CD8-positive, alpha-beta memory T cell (primary cell): ENCODE data around the gene SPPL2C. TPM values are rescaled to one million over a fixed set of nuclear protein-coding genes. Genes with fewer than 3 reads are reported as not detected.

ENCODE experiments used
- CTCF ChIA-PET: fragments of 350-600 bp; sonication (Branson Sonifier 250); formaldehyde crosslinking; loops from one replicate; lab custom pipeline; 2021; ENCODE audit warnings: antibody characterized with exemption; lab: Charles Lee
- POLR2A ChIA-PET: fragments of 350-600 bp; sonication (Branson Sonifier 250); formaldehyde crosslinking; loops from one replicate; lab custom pipeline; 2021; ENCODE audit warnings: antibody characterized with exemption; lab: Charles Lee
- DNase-seq, 5 donors: peaks; one replicate each; pipeline versions ENCODE4 v3.0.0 to v3.0.0-alpha.2; 2020 to 2022; ENCODE audit warnings: mixed read lengths in 1 of 5
- H3K27ac ChIP-seq: one replicate; pipeline ENCODE4 v1.7.0; 2013; ENCODE audit warnings: low read depth, mild to moderate bottlenecking, low read length, moderate library complexity
- H3K27me3 ChIP-seq: 2 replicates; pipeline ENCODE4 v1.7.0; 2013; ENCODE audit warnings: low read length, mild to moderate bottlenecking; ENCODE audit not compliant: insufficient read depth, poor library complexity, severe bottlenecking
- H3K36me3 ChIP-seq: 2 replicates; pipeline ENCODE4 v1.7.0; 2013; ENCODE audit warnings: mild to moderate bottlenecking, low read length, moderate library complexity; ENCODE audit not compliant: insufficient read depth
- H3K4me1 ChIP-seq: 2 replicates; pipeline ENCODE4 v1.7.0; 2013; ENCODE audit warnings: mild to moderate bottlenecking, low read length, moderate library complexity; ENCODE audit not compliant: insufficient read depth
- H3K4me3 ChIP-seq: 2 replicates; pipeline ENCODE4 v1.7.0; 2013; ENCODE audit warnings: mild to moderate bottlenecking, low read length
- H3K9me3 ChIP-seq: 2 replicates; pipeline ENCODE4 v1.7.0; 2013; ENCODE audit warnings: mild to moderate bottlenecking, low read length
- H3K27ac Mint-ChIP-seq, 8 donors: one replicate each; pipeline ENCODE4 v1.8.0; 2020 to 2021; ENCODE audit warnings: mixed read lengths in 8 of 8, mild to moderate bottlenecking in 6 of 8, inconsistent platforms in 3 of 8, moderate library complexity in 3 of 8
- H3K27me3 Mint-ChIP-seq, 2 donors: one replicate each; pipeline ENCODE4 v1.8.0; 2020 to 2021; ENCODE audit warnings: mixed read lengths in 2 of 2, mild to moderate bottlenecking in 1 of 2, moderate library complexity in 1 of 2
- H3K36me3 Mint-ChIP-seq, 3 donors: one replicate each; pipeline ENCODE4 v1.8.0; 2020 to 2021; ENCODE audit warnings: mixed read lengths in 3 of 3, inconsistent platforms in 1 of 3, mild to moderate bottlenecking in 1 of 3
- H3K4me1 Mint-ChIP-seq, 3 donors: one replicate each; pipeline ENCODE4 v1.8.0; 2020 to 2021; ENCODE audit warnings: mixed read lengths in 3 of 3, inconsistent platforms in 1 of 3, mild to moderate bottlenecking in 1 of 3
- H3K4me3 Mint-ChIP-seq, 7 donors: one replicate each; pipeline ENCODE4 v1.8.0; 2020 to 2021; ENCODE audit warnings: mixed read lengths in 7 of 7, mild to moderate bottlenecking in 6 of 7, moderate library complexity in 4 of 7, inconsistent platforms in 2 of 7
- H3K9me3 Mint-ChIP-seq, 5 donors: one replicate each; pipeline ENCODE4 v1.8.0; 2020 to 2022; ENCODE audit warnings: mixed read lengths in 5 of 5, mild to moderate bottlenecking in 3 of 5, moderate library complexity in 2 of 5, inconsistent platforms in 1 of 5
- polyA plus RNA-seq: library from polyadenylated mRNA; unstranded; fragments of 300-500 nt; fragmentation: Illumina TruSeq; gene quantifications from one replicate; pipeline ENCODE4 v1.2.3, GENCODE V29; 2021
- total RNA-seq, 2 experiments: library from RNA; stranded (reverse); gene quantifications; one replicate each; pipeline ENCODE4 v1.2.3, GENCODE V29; 2021

Gene SPPL2C
- total and polyA plus RNA-seq, 3 experiments from 2014 or later, result not detected

DNA sequence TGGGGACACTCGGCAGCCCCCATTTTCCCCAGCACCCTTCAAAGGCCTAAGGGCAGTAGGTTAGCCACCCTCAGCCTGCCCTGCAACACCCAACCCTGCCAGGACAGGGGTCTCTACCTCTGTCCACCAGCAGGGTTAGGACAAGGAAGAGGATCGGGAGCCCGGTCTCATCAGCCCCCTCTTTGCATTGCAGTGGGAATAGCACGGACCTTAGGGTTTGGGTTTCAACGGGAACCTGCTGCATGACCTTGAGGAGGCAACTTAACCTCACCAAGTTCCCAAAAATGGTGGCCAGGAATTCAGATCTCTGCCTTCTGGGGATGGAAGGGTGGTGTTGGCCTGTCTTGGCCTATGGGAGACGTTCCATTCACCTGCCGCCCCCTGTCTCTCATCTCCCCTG lies 20.2 kb upstream of the SPPL2C start:
- no peak overlapping the region for H3K4me3 ChIP-seq
- POLR2A ChIA-PET, result no interaction called here
- H3K36me3 ChIP-seq, result no peaks in the 10 kb centered on the region
- Mint-ChIP-seq H3K27me3 (peaks cover 5 to 12% of the 10 kb centered on the region in 2 donors), H3K4me1 (peaks cover 0 to 7% (median 0%) of the 10 kb centered on the region in 3 donors), H3K9me3 (no peaks in the 10 kb centered on the region), H3K36me3 (no peaks in the 10 kb centered on the region), H3K4me3 (no peak overlapping the region), H3K27ac (no peak overlapping the region)
- no peak for DNase-seq
- H3K4me1 ChIP-seq, result no peaks in the 10 kb centered on the region
- H3K27ac ChIP-seq, result no peak overlapping the region
- H3K9me3 ChIP-seq, result no peaks in the 10 kb centered on the region
- CTCF ChIA-PET, result no interaction called here
- H3K27me3 ChIP-seq, result no peaks in the 10 kb centered on the region

DNA sequence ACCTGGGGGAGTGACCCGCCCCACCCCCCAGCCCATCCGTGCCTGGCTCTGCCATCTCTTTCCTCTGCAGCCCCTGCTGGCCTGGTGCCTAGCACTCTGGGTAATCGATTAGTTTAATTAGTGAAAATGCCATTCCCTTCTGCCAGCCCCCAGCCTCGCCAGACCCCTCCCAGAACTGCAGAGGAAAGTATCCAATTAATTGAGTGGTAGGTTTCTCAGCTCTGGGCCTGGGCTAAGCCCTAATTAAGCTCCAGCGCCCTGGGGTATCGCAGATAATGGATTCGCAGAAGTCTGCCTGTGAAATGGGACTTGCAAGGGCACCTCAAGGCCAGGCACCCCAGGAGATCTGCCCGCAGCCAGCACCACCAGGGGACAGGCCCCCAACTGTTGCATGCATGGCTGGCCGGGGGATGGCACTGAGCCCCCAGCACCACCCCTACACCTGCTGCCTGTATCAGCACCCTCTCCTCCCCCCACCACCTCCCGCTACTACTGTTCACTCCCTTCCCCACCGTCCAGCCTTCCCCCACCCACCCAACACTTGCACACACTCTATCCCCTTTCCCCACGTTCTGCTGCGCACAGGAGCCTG lies 19.7 kb upstream of the SPPL2C start:
- no peak overlapping the region for H3K27ac Mint-ChIP-seq
- DNase-seq, result no peak
- Histone ChIP-seq H3K27me3 (no peaks in the 10 kb centered on the region), H3K36me3 (no peaks in the 10 kb centered on the region), H3K4me3 (no peak overlapping the region), H3K9me3 (no peaks in the 10 kb centered on the region), H3K27ac (no peak overlapping the region), H3K4me1 (no peaks in the 10 kb centered on the region)
- ChIA-PET POLR2A (no interaction called here), CTCF (no interaction called here)
- H3K4me3 Mint-ChIP-seq, result no peak overlapping the region
- H3K36me3 Mint-ChIP-seq, result no peaks in the 10 kb centered on the region
- no peaks in the 10 kb centered on the region for H3K9me3 Mint-ChIP-seq
- peaks cover 7 to 12% of the 10 kb centered on the region in 2 donors for H3K27me3 Mint-ChIP-seq
- peaks cover 0 to 7% (median 0%) of the 10 kb centered on the region in 3 donors for H3K4me1 Mint-ChIP-seq

DNA sequence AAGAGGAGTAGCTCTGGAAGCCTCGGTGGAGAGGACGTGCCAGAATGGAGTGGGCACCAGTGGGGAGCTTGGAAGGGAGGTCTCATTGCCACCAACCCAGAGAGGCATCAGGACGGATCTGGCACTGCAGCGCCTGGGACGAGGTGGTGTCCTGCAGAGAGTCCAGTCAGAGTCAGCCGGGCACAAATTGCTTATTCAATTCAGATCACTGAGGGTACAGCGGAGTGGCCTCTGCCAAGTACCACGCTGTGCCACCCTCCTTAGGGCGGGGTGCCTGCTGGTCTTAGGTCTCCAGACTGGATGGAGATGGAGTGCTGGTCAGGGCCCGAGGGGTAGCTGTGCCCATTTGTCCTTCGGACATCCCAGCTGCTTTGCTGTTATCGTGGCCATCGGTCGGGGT lies 18.9 kb upstream of the SPPL2C start:
- POLR2A ChIA-PET, result no interaction called here
- Mint-ChIP-seq H3K27ac (no peak overlapping the region), H3K9me3 (no peaks in the 10 kb centered on the region), H3K4me3 (no peak overlapping the region), H3K27me3 (peaks cover 8 to 9% of the 10 kb centered on the region in 2 donors), H3K36me3 (no peaks in the 10 kb centered on the region), H3K4me1 (peaks cover 0 to 7% (median 0%) of the 10 kb centered on the region in 3 donors)
- no peaks in the 10 kb centered on the region for H3K36me3 ChIP-seq
- no peak overlapping the region for H3K27ac ChIP-seq
- no peak for DNase-seq
- no peak overlapping the region for H3K4me3 ChIP-seq
- no peaks in the 10 kb centered on the region for H3K9me3 ChIP-seq
- CTCF ChIA-PET, result no interaction called here
- H3K4me1 ChIP-seq, result no peaks in the 10 kb centered on the region
- no peaks in the 10 kb centered on the region for H3K27me3 ChIP-seq

DNA sequence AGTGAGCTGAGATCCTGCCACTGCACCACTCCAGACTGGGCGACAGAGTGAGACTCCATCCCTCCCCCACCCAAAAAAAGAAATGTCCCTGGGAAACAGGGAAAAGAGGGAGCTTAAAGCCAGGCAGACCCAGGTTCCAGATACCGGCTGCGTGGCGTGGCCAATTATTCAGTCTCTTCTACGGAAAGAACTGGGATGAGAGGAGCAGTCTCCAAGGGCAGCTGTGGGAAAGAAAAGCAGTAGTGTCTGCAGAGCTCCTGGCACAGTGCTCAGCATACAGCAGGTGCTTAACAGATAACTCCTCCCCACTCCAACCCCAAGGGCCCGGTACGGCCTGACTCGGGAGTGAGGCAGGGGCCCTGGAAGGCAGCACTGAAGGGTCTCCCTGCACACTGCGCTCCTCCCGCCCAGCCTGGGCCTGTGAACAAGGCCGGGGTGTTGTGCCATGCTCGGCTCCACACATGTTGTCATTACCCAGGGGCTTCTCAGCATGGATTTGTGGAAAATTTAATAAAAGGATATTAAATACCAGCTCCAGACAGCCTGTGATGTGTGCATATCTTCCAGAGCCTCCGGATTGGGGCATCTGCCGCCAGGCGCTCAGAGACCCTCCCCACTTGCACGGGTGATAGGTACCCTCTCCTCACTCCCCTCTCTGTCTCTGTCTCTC lies 17.6 kb upstream of the SPPL2C start:
- ChIA-PET CTCF (no interaction called here), POLR2A (no interaction called here)
- H3K9me3 Mint-ChIP-seq, result no peaks in the 10 kb centered on the region
- H3K36me3 Mint-ChIP-seq, result no peaks in the 10 kb centered on the region
- peak overlapping the region in 1 of 8 donors; percentile 71 for H3K27ac Mint-ChIP-seq
- H3K27me3 Mint-ChIP-seq, result peaks cover 9 to 15% of the 10 kb centered on the region in 2 donors
- H3K4me1 Mint-ChIP-seq, result peaks cover 0 to 7% (median 0%) of the 10 kb centered on the region in 3 donors
- Histone ChIP-seq H3K27me3 (no peaks in the 10 kb centered on the region), H3K27ac (no peak overlapping the region), H3K9me3 (no peaks in the 10 kb centered on the region), H3K36me3 (no peaks in the 10 kb centered on the region), H3K4me1 (no peaks in the 10 kb centered on the region), H3K4me3 (no peak overlapping the region)
- no peak for DNase-seq
- H3K4me3 Mint-ChIP-seq, result no peak overlapping the region

DNA sequence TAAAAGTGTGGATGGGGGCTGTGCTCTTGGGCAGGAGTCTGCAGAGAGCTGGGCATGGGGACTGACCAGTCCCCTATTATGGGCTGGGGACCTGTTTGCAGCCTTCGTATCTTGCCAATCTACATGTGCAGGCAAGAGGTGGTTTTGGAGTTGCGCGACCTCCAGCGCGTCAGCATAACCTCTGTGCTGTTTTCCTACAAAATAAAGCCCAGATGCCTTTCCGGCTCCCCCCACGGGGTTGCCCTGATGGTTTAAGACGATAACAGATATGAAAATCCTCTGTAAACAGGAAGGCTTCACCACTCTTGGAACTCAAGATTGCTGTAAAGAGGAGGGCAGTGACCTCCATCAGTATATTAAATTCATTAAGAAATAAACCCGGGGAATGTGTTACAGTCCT lies 16.5 kb upstream of the SPPL2C start:
- H3K4me3 ChIP-seq, result no peak overlapping the region
- no peak overlapping the region for H3K27ac Mint-ChIP-seq

DNA sequence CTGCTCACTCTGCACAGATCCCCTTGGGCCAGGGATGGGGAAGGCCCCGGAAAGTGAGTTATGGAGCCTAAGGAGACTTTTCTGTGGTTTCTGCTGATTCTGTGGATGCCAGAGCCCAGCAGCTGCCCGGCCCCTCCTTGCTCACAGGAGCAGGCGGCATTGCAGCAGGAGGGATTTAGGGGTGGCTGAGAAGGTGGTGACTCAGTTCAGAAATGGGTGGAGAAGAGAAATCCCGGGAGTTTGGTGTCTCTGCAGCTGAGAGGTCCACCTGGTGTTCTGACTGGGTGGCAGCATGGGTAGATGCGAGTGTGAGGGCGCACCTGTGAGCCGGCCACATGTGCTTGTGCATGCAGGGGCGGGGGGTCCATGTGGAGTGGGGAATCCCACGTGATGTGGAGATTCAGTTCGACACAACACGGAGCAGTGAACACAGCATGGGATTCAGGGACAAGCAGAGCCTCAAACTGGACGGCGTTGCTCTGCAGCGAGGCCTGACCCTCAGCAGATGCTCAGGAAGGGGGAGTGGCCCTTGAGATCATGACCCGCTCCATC lies 16.0 kb upstream of the SPPL2C start:
- ChIA-PET CTCF (no interaction called here), POLR2A (no interaction called here)
- H3K36me3 Mint-ChIP-seq, result no peaks in the 10 kb centered on the region
- Histone ChIP-seq H3K27ac (no peak overlapping the region), H3K27me3 (no peaks in the 10 kb centered on the region), H3K4me3 (no peak overlapping the region), H3K36me3 (no peaks in the 10 kb centered on the region), H3K9me3 (no peaks in the 10 kb centered on the region), H3K4me1 (no peaks in the 10 kb centered on the region)
- no peak overlapping the region for H3K27ac Mint-ChIP-seq
- peaks cover 0 to 7% (median 0%) of the 10 kb centered on the region in 3 donors for H3K4me1 Mint-ChIP-seq
- DNase-seq, result no peak
- peaks cover 9 to 16% of the 10 kb centered on the region in 2 donors for H3K27me3 Mint-ChIP-seq
- no peak overlapping the region for H3K4me3 Mint-ChIP-seq
- H3K9me3 Mint-ChIP-seq, result no peaks in the 10 kb centered on the region

More for the DNA sequence above, 16.5 kb upstream of the SPPL2C start:
- Histone ChIP-seq H3K9me3 (no peaks in the 10 kb centered on the region), H3K27me3 (no peaks in the 10 kb centered on the region), H3K36me3 (no peaks in the 10 kb centered on the region), H3K4me1 (no peaks in the 10 kb centered on the region), H3K27ac (no peak overlapping the region)
- Mint-ChIP-seq H3K9me3 (no peaks in the 10 kb centered on the region), H3K27me3 (peaks cover 9 to 16% of the 10 kb centered on the region in 2 donors), H3K4me1 (peaks cover 0 to 7% (median 0%) of the 10 kb centered on the region in 3 donors), H3K4me3 (no peak overlapping the region), H3K36me3 (no peaks in the 10 kb centered on the region)
- no peak for DNase-seq
- POLR2A ChIA-PET, result no interaction called here
- CTCF ChIA-PET, result no interaction called here

DNA sequence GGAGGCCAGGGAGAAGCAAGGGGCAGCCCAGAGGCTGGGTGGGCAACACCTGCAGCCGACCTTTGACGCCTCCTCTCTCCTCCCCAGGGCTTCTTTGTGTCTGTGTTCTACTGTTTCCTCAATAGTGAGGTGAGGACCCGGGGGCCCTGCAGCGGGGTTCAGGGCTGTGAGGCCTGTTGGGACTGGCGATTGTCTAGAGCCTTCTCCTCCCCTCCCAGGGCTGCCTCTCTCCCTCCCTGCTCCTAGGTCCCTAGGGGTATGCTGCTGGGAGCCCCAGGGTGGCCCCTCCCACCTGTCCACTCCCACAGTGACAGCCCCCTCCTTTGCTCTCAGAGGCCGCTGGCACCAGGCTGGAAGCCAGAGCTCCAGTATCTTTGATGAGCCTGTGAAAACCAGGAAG lies 10.8 kb upstream of the SPPL2C start:
- H3K4me3 ChIP-seq, result no peak overlapping the region
- H3K4me1 ChIP-seq, result no peaks in the 10 kb centered on the region
- POLR2A ChIA-PET, result no interaction called here
- CTCF ChIA-PET, result no interaction called here
- H3K9me3 ChIP-seq, result no peaks in the 10 kb centered on the region
- Mint-ChIP-seq H3K9me3 (no peaks in the 10 kb centered on the region), H3K36me3 (no peaks in the 10 kb centered on the region), H3K4me1 (no peaks in the 10 kb centered on the region), H3K27ac (no peak overlapping the region), H3K4me3 (no peak overlapping the region), H3K27me3 (peaks cover 6 to 15% of the 10 kb centered on the region in 2 donors)
- no peak overlapping the region for H3K27ac ChIP-seq
- DNase-seq, result no peak
- no peaks in the 10 kb centered on the region for H3K36me3 ChIP-seq
- H3K27me3 ChIP-seq, result no peaks in the 10 kb centered on the region

DNA sequence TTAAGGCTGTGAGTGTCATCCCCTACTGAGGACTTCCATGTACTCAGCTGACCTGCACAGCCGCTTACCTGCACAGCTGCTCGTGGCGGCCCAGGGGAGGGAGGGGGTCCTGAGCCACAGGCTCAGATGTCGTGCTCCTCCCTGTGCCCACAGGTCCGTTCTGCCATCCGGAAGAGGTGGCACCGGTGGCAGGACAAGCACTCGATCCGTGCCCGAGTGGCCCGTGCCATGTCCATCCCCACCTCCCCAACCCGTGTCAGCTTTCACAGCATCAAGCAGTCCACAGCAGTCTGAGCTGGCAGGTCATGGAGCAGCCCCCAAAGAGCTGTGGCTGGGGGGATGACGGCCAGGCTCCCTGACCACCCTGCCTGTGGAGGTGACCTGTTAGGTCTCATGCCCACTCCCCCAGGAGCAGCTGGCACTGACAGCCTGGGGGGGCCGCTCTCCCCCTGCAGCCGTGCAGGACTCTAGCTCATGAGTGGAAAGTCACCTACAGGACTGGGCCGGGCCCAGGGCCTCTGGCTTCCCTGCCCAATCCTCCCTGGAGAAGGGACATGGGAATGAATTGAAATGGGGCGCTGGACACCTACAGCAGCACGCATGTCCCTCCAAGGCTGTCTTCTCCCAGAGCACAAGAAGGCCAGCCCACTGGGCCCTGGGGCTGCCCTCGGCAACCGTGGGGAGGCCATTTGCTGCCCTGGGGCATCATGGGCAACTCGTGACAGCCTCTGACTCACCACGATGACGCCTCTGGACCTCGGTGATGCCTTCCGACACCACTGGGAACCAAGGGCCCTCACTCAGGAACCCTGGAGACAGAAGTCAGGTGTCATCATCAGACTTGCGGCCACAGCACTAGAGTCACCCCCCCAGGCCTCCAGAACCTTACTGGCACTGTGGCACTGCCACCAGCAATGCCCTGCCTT lies 9.9 kb upstream of the SPPL2C start:
- H3K9me3 ChIP-seq, result no peaks in the 10 kb centered on the region
- Mint-ChIP-seq H3K36me3 (no peaks in the 10 kb centered on the region), H3K27ac (no peak overlapping the region), H3K9me3 (no peaks in the 10 kb centered on the region), H3K27me3 (peaks cover 6 to 15% of the 10 kb centered on the region in 2 donors), H3K4me1 (no peaks in the 10 kb centered on the region), H3K4me3 (no peak overlapping the region)
- POLR2A ChIA-PET, result no interaction called here
- H3K4me3 ChIP-seq, result no peak overlapping the region
- H3K4me1 ChIP-seq, result no peaks in the 10 kb centered on the region
- H3K27ac ChIP-seq, result no peak overlapping the region
- no peaks in the 10 kb centered on the region for H3K27me3 ChIP-seq
- CTCF ChIA-PET, result no interaction called here
- no peak for DNase-seq
- H3K36me3 ChIP-seq, result no peaks in the 10 kb centered on the region
